Tibial nerve (tissue), 4 donors: ENCODE measurements around the gene OTOP2. TPM values are rescaled to one million over a fixed set of nuclear protein-coding genes. Genes with fewer than 3 reads are reported as not detected.

Experiments used
- DNase-seq, 2 donors: peaks; one replicate each; pipeline ENCODE4 v3.0.0-alpha.2; 2019; ENCODE audit warnings: low spot score in 2 of 2
- H3K27ac ChIP-seq, 4 donors: fragments of 200-600 bp; sonication (generic) in 3 of 4; one replicate each; pipeline ENCODE4 v1.5.1; 2017 to 2019; ENCODE audit warnings: mild to moderate bottlenecking in 1 of 4
- H3K27me3 ChIP-seq, 2 donors: fragments of 200-600 bp; sonication (generic) in 1 of 2; one replicate each; pipeline versions ENCODE4 v1.5.1 to v1.6.0; 2017 to 2019
- H3K36me3 ChIP-seq, 3 donors: fragments of 200-600 bp; sonication (generic); one replicate each; pipeline ENCODE4 v1.5.1; 2018 to 2019
- H3K4me1 ChIP-seq, 4 donors: fragments of 200-600 bp; sonication (generic) in 3 of 4; one replicate each; pipeline ENCODE4 v1.5.1; 2017 to 2019
- H3K4me3 ChIP-seq, 4 donors: fragments of 200-600 bp; sonication (generic) in 3 of 4; one replicate each; pipeline ENCODE4 v1.5.1; 2017 to 2019; ENCODE audit warnings: mild to moderate bottlenecking in 1 of 4, moderate library complexity in 1 of 4
- H3K9me3 ChIP-seq, 4 donors: fragments of 200-600 bp; sonication (generic) in 3 of 4; one replicate each; pipeline ENCODE4 v1.5.1; 2017 to 2019
- CTCF ChIP-seq, 5 experiments: fragments of 200-600 bp in 3 of 5; fragments of 450-650 bp in 2 of 5; sonication (generic) in 3 of 5; IDR thresholded peaks; one replicate each; pipeline ENCODE4 v1.5.1; 2016 to 2019; ENCODE audit warnings: antibody characterized with exemption in 5 of 5, mild to moderate bottlenecking in 3 of 5, moderate library complexity in 2 of 5
- EP300 ChIP-seq, 2 donors: sonication (generic); formaldehyde crosslinking; IDR thresholded peaks; one replicate each; pipeline ENCODE4 v1.6.1; 2017; ENCODE audit warnings: antibody characterized with exemption in 2 of 2, mild to moderate bottlenecking in 1 of 2
- POLR2A ChIP-seq, 2 donors: fragments of 450-650 bp; IDR thresholded peaks; one replicate each; pipeline ENCODE4 v1.6.1; 2017; ENCODE audit warnings: antibody characterized with exemption in 2 of 2, mild to moderate bottlenecking in 2 of 2, moderate library complexity in 2 of 2
- WGBS, 2 donors: methylation state at CpG; one replicate each; pipeline ENCODE4 v1.1.5; 2018; 5-methylcytosine and 5-hydroxymethylcytosine counted together
- total RNA-seq, 4 donors: library from RNA; depleted of rRNA; stranded (reverse); fragments of >200 nt; gene quantifications; one replicate each; pipeline ENCODE4 v1.1.0, GENCODE V29; 2016

The OTOP2 gene
- total RNA-seq, 4 donors from 2014 or later, result not detected

GRCh38 chr17:74882517-74883240 lies 41.4 kb upstream of the OTOP2 start:
- no peak overlapping the region for H3K4me3 ChIP-seq
- H3K36me3 ChIP-seq, result no peaks in the 10 kb centered on the region
- WGBS, 2 donors, result 60 to 71% methylated on average over 19 to 20 of the region's 20 CpGs
- H3K4me1 ChIP-seq, result peaks cover 0 to 9% (median 0%) of the 10 kb centered on the region in 4 donors
- no peaks in the 10 kb centered on the region for H3K9me3 ChIP-seq
- H3K27me3 ChIP-seq, result peaks cover 0 to 39% of the 10 kb centered on the region in 2 donors
- no peak overlapping the region for H3K27ac ChIP-seq
- DNase-seq, result no peak
- TF ChIP-seq EP300 (IDR thresholded peaks at IDR 0.05) (no peak), POLR2A (IDR thresholded peaks at IDR 0.05) (no peak), CTCF (IDR thresholded peaks at IDR 0.05) (no peak)

- TF ChIP-seq EP300 (IDR thresholded peaks at IDR 0.05) (no peak), POLR2A (IDR thresholded peaks at IDR 0.05) (no peak), CTCF (IDR thresholded peaks at IDR 0.05) (no peak)
- DNase-seq, result no peak
- Histone ChIP-seq H3K27ac (no peak overlapping the region), H3K27me3 (peaks cover 0 to 38% of the 10 kb centered on the region in 2 donors), H3K36me3 (no peaks in the 10 kb centered on the region), H3K9me3 (no peaks in the 10 kb centered on the region), H3K4me3 (no peak overlapping the region), H3K4me1 (peaks cover 0 to 3% (median 0%) of the 10 kb centered on the region in 4 donors)
- 62 to 63% methylated on average over 15 of the region's 15 CpGs for WGBS, 2 donors
Observed at GRCh38 chr17:74883241-74883745, 40.8 kb upstream of the OTOP2 start.

- H3K36me3 ChIP-seq, result no peaks in the 10 kb centered on the region
- peaks cover 0 to 8% (median 6%) of the 10 kb centered on the region in 4 donors for H3K4me1 ChIP-seq
- H3K9me3 ChIP-seq, result no peaks in the 10 kb centered on the region
- DNase-seq, result no peak
- no peak overlapping the region for H3K27ac ChIP-seq
- TF ChIP-seq EP300 (IDR thresholded peaks at IDR 0.05) (no peak), POLR2A (IDR thresholded peaks at IDR 0.05) (no peak), CTCF (IDR thresholded peaks at IDR 0.05) (no peak)
- H3K4me3 ChIP-seq, result no peak overlapping the region
- WGBS, 2 donors, result 46% methylated on average over 9 to 13 of the region's 13 CpGs
- H3K27me3 ChIP-seq, result peaks cover 0 to 49% of the 10 kb centered on the region in 2 donors
Observed at GRCh38 chr17:74888469-74888868, 35.6 kb upstream of the OTOP2 start.

GRCh38 chr17:74890554-74890953 lies 33.5 kb upstream of the OTOP2 start:
- TF ChIP-seq CTCF (IDR thresholded peaks at IDR 0.05) (no peak), POLR2A (IDR thresholded peaks at IDR 0.05) (no peak), EP300 (IDR thresholded peaks at IDR 0.05) (no peak)
- no peak for DNase-seq
- 73 to 80% methylated on average over 7 of the region's 7 CpGs for WGBS, 2 donors
- Histone ChIP-seq H3K27me3 (peaks cover 0 to 60% of the 10 kb centered on the region in 2 donors), H3K4me3 (no peak overlapping the region), H3K4me1 (peaks cover 0 to 13% (median 9%) of the 10 kb centered on the region in 4 donors), H3K36me3 (no peaks in the 10 kb centered on the region), H3K9me3 (no peaks in the 10 kb centered on the region), H3K27ac (no peak overlapping the region)
